Jurkat, Clone E6-1 (cell line): ENCODE results near the gene PLCXD3.

ENCODE experiments used
- DNase-seq: peaks from one replicate; pipeline ENCODE4 v3.0.0-alpha.2; 2011; ENCODE audit warnings: low read depth, low spot score
- H3K4me3 ChIP-seq: 2 replicates; pipeline ENCODE4 v1.5.1; 2011; ENCODE audit warnings: mild to moderate bottlenecking, low read length, control low read depth, moderate library complexity

The PLCXD3 gene

GRCh38 chr5:41263335-41263734 lies 247.1 kb downstream of the PLCXD3 start:
- H3K4me3 ChIP-seq: no peak overlapping the region
- DNase-seq: no peak
